HUES64 (cell line): ENCODE measurements around the gene MSX2.

Source experiments
- H3K27ac ChIP-seq: 2 replicates; pipeline ENCODE4 v1.7.0; 2013; ENCODE audit warnings: low read depth, low read length, inconsistent platforms
- H3K27me3 ChIP-seq: 2 replicates; pipeline ENCODE4 v1.6.1; 2013; ENCODE audit warnings: mild to moderate bottlenecking, low read length; ENCODE audit not compliant: insufficient read depth
- H3K36me3 ChIP-seq: 2 replicates; pipeline ENCODE4 v1.6.1; 2013; ENCODE audit warnings: mild to moderate bottlenecking, low read length; ENCODE audit not compliant: insufficient read depth
- H3K4me1 ChIP-seq: 2 replicates; pipeline ENCODE4 v1.6.1; 2013; ENCODE audit warnings: mild to moderate bottlenecking, low read length, moderate library complexity; ENCODE audit not compliant: insufficient read depth
- H3K4me3 ChIP-seq: 2 replicates; pipeline ENCODE4 v1.5.1; 2013; ENCODE audit warnings: mild to moderate bottlenecking, low read length, moderate library complexity
- H3K9ac ChIP-seq: 2 replicates; pipeline ENCODE4 v1.6.1; 2013; ENCODE audit warnings: mild to moderate bottlenecking, low read depth, low read length
- H3K9me3 ChIP-seq: 2 replicates; pipeline ENCODE4 v1.6.1; 2013; ENCODE audit warnings: low read depth, low read length; ENCODE audit not compliant: insufficient read depth
- WGBS: fragments of 150-250, 120-280 bp; methylation state at CpG from one replicate; pipeline ENCODE4 v1.1.7; 2013; ENCODE audit warnings: missing lambda C conversion rate; 5-methylcytosine and 5-hydroxymethylcytosine counted together

The MSX2 gene

DNA sequence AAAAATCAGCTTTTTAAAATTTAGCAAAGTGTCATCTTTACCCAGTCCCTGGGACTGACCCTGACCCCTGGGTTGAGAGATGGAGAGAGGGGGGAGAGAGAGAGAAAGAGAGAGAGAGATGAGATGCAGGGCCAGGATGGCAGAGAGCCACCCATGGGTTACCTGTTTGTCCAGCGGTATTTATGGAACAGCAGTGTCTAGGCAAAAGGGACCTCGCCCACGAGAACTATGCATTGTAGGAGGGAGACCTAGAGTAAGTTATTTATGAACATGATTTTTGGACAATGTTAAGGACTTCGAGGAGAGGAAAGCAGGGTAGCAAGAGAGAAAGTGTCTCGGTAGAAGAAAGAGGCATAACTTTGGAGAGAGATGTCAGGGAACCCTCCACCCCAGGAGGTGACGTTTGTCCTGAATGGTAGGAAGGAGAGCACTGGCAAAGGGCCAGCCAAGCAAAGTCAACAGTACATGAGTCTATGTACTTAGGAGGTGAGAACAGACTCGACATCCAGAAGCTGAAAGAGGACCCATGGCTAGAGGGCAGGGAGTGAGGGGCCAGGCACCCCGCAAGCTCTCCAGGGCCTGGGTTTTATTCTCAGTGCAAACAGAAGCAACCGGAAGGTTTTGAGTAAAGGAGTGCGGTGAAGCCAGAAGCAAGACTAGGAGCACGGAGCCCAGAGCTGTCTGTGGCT is 30.5 kb upstream of the MSX2 start:
- WGBS, result 61% methylated on average over 11 of the region's 11 CpGs
- peaks cover 33% of the 10 kb centered on the region for H3K4me1 ChIP-seq
- peaks cover 62% of the 10 kb centered on the region for H3K27me3 ChIP-seq
- H3K36me3 ChIP-seq, result no peaks in the 10 kb centered on the region
- no peaks in the 10 kb centered on the region for H3K9me3 ChIP-seq
- H3K9ac ChIP-seq, result no peak overlapping the region
- H3K4me3 ChIP-seq, result no peak overlapping the region; the same call in 1 of the 2 replicates
- H3K27ac ChIP-seq, result no peak overlapping the region

DNA sequence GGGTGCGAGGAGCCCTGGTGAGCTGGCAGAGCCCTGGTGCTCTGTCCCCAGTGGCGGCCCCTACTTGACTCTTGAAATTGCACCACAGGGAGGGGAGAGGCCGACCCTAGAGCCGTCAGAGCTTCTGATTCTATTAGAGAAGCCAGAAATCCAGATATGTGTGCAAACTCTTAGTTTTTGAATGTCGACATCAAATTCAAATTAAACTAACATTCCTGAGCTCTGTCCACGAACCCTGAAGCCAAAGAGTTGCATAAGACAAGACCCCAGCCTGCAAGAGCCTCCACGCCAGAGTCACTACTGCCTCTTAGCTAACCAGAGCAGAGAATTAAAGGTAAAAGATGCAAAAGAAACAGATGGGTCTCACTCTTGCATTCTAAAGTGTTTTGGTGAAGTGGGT is 29.8 kb upstream of the MSX2 start:
- Histone ChIP-seq H3K9ac (no peak overlapping the region), H3K9me3 (no peaks in the 10 kb centered on the region), H3K27me3 (peaks cover 54% of the 10 kb centered on the region), H3K4me1 (peaks cover 33% of the 10 kb centered on the region), H3K4me3 (no peak overlapping the region), H3K27ac (no peak overlapping the region), H3K36me3 (no peaks in the 10 kb centered on the region)
- 47% methylated on average over 7 of the region's 7 CpGs for WGBS

DNA sequence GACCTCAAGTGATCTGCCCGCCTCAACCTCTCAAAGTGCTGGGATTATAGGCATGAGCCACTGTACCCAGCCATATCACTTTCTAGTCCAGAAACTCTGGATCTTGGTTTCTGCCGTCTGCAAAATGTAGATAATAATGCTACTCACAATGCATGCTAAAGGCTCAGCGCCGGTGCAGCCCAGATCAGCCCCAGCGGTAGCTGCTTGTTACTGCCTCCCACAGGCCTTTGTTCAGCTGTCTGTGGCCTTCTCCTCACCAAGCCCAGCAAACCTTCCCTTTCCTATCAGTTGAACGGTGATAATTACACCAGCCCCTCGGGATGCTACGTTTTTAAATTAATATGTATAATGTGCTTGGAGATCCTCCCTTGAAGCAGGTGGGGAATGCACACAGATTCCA is 26.2 kb upstream of the MSX2 start:
- Histone ChIP-seq H3K4me1 (peaks cover 16% of the 10 kb centered on the region), H3K9ac (no peak overlapping the region), H3K36me3 (no peaks in the 10 kb centered on the region), H3K4me3 (no peak overlapping the region), H3K27ac (no peak overlapping the region), H3K27me3 (peaks cover 25% of the 10 kb centered on the region), H3K9me3 (no peaks in the 10 kb centered on the region)
- 84% methylated on average over 8 of the region's 8 CpGs for WGBS

DNA sequence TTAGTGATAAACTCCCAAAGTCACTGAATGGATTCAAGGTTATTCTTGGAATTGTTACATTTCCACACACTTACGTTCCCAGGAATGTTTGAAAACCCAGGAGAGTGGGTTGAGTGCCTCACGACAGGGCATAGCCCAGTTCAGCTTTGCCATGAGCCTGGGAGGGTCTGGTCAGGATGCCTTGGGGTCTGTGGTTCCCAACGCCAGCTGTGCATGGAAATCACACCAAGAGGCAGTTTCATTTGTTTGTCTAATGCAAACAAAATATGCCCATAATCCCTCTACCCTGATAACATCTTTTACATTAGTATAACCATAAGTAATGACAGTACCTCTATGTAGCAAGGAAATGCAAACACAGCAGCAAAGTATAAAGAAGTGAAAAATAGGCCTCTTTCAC is 25.3 kb upstream of the MSX2 start:
- WGBS, result 85% methylated on average over 3 of the region's 3 CpGs
- Histone ChIP-seq H3K4me1 (peaks cover 7% of the 10 kb centered on the region), H3K9ac (no peak overlapping the region), H3K27me3 (peaks cover 17% of the 10 kb centered on the region), H3K4me3 (no peak overlapping the region), H3K36me3 (no peaks in the 10 kb centered on the region), H3K27ac (no peak overlapping the region), H3K9me3 (no peaks in the 10 kb centered on the region)

DNA sequence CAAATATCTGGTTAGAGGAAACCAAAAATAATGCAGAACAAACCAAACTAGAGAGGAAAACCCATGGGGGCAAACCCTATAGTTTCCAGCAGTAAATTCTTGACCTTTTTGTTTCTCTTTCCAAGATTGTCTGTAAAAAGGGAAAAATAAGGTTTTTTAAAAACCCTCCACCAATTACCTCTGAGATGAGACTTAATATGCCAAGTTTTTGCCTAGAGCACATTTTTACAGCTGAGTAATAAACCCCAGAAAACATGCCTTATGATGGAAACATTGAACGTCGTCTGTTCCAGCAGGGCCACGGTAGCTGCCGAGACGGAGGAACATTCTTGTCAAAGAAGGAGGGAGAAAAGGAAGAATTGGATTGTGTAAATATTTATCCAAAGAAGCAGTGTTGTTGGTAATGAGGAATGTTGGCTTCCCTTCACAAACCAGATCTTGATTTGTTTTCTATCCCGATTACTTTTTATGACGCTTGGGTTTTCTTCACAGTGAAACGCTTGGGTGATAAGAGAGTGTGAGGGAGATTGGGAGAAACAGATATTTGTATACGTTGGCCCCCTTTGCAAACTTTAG is 17.3 kb upstream of the MSX2 start:
- no peak overlapping the region for H3K4me3 ChIP-seq
- no peaks in the 10 kb centered on the region; the same call in none of the 2 replicates for H3K27me3 ChIP-seq
- H3K9me3 ChIP-seq, result no peaks in the 10 kb centered on the region
- H3K36me3 ChIP-seq, result no peaks in the 10 kb centered on the region
- H3K9ac ChIP-seq, result no peak overlapping the region
- peaks cover 4% of the 10 kb centered on the region; the same call in 1 of the 2 replicates for H3K4me1 ChIP-seq
- 82% methylated on average over 9 of the region's 9 CpGs for WGBS
- no peak overlapping the region for H3K27ac ChIP-seq

DNA sequence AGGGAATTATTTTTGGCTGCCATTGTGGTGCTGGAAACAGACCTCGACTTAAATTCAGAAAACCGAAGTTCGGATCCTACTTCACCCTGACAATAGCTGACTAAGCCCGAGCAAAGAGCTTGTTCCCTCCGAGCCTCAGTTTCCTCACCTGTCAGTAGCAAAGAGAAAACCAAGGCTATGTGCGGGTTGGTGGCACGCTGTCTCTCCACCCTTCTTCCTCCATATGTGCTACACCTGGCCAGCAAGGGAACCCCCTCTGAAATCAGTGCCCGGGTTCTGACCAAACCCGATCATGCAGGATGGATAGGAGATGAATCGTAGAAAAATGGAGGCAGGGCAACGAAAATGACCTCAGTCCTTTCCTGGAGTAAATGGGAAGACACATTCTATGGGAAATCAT is 16.7 kb upstream of the MSX2 start:
- Histone ChIP-seq H3K4me1 (peaks cover 4% of the 10 kb centered on the region; the same call in 1 of the 2 replicates), H3K9me3 (no peaks in the 10 kb centered on the region), H3K27me3 (no peaks in the 10 kb centered on the region; the same call in none of the 2 replicates), H3K36me3 (no peaks in the 10 kb centered on the region), H3K27ac (no peak overlapping the region), H3K4me3 (no peak overlapping the region), H3K9ac (no peak overlapping the region)
- 91% methylated on average over 11 of the region's 11 CpGs for WGBS

DNA sequence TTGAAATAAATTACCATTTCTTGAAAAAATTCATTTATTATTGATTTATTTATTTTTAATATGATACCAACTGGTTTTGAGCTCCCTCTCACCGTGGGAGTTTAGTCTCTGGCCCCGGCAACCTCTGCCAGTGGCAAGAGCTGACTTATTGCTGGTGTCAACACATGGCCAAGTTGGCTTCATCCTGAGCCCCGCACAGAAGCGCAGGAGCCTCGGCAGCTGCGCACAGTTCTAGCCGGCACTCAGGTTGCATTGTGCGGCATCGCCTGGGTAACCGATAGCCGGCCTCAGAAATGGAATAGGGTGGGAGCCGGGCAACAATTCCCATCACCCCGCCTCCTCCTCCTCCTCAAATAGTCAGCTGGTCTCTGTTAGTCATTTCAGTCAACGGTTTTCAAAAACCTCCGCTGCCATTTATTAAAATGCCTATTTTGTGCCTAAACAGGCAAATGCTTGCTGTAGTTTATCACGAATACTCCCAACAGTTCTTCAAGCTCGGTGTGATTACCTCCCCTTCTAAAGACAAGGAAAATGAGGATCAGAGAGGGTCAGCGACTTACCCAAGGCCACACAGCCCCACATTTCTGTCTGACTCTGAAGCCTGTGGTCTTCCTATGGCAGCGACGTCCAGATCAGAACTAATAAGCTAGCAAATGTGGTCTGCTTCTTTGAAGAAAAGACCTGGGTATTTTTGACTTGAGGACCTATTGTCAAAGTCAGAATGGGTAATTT is 15.7 kb upstream of the MSX2 start:
- no peaks in the 10 kb centered on the region; the same call in none of the 2 replicates for H3K27me3 ChIP-seq
- H3K9ac ChIP-seq, result no peak overlapping the region
- 88% methylated on average over 20 of the region's 20 CpGs for WGBS
- no peak overlapping the region for H3K27ac ChIP-seq
- H3K36me3 ChIP-seq, result no peaks in the 10 kb centered on the region
- no peak overlapping the region for H3K4me3 ChIP-seq
- H3K9me3 ChIP-seq, result no peaks in the 10 kb centered on the region
- H3K4me1 ChIP-seq, result peaks cover 4% of the 10 kb centered on the region; the same call in 1 of the 2 replicates

DNA sequence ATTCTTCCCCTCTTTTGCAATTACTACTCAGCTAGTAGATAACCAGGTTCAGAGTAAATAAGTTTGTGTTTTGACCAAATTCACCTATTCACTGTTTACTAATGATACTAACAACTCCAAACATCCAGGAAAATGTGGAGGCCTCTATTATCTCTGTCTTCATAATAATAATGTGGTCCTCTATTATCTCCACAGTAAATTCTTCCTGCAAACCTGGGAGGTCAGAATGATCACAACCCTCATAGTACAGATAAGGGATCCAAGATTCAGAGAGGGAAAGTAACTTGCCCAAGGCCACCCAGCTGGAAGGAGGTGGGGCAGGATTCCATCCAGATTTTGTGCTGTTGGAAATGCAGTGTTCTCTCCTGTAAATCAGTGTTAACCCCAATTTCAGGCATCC is 9.6 kb upstream of the MSX2 start:
- H3K4me1 ChIP-seq, result peaks cover 21% of the 10 kb centered on the region
- H3K4me3 ChIP-seq, result no peak overlapping the region
- no peak overlapping the region for H3K27ac ChIP-seq
- no peak overlapping the region for H3K9ac ChIP-seq
- peaks cover 36% of the 10 kb centered on the region for H3K27me3 ChIP-seq
- H3K36me3 ChIP-seq, result no peaks in the 10 kb centered on the region
- no peaks in the 10 kb centered on the region for H3K9me3 ChIP-seq

DNA sequence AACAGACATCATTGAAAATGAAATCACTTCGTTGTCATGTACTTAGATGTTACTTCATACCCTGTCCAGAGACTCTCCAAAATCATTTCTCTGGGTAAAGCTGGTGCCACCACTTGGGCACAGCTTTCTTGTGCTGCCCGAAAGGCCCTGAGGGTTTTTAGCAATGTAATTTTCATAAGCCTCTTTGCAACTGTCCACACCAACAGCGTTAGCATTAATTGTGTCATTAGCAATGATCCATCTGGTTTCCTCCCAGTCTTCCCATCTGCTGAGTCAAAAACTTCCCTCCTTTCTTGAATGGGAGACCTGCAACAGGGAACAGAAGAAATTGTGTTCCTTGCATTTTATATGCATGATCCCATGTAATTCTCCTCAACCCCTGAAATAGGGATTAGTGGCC is 8.6 kb upstream of the MSX2 start:
- Histone ChIP-seq H3K4me3 (no peak overlapping the region), H3K9ac (no peak overlapping the region), H3K27me3 (peaks cover 46% of the 10 kb centered on the region), H3K9me3 (no peaks in the 10 kb centered on the region), H3K4me1 (peaks cover 23% of the 10 kb centered on the region), H3K36me3 (no peaks in the 10 kb centered on the region), H3K27ac (no peak overlapping the region)
- WGBS, result 91% methylated on average over 3 of the region's 3 CpGs

DNA sequence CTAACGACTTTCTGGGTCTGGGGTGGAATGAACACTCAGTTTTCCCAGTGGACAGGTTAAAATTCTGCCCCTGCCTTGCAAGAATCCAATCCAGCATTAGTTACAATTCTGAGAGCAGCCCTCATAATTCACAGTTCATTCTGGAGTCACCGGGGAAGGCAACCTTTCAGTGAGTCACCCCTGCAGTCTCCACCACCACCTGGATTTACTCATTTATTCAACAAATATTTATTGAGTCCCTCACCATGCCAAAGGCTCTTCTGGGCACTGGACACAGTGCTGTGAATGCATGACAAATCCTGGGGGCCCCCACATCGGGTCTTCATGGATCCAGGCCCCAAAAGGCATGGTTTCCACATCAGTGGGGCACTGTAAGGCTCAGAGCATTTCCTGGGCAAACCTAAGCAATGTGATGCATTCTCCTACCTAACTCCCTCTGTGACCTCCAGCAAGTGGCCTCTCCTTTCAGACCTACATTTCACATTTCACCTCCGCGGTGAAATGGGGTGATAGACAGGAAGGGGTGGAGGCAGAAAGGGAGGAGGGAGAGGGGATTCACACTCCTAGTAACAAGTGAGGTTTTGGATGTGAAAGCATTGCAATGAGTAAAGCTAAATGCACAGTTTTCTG is 6.4 kb upstream of the MSX2 start:
- 38% methylated on average over 5 of the region's 5 CpGs for WGBS
- Histone ChIP-seq H3K4me1 (peaks cover 38% of the 10 kb centered on the region), H3K27me3 (peaks cover 66% of the 10 kb centered on the region)

More for the DNA sequence above, 6.4 kb upstream of the MSX2 start:
- Histone ChIP-seq H3K27ac (no peak overlapping the region), H3K9ac (no peak overlapping the region), H3K4me3 (no peak overlapping the region), H3K36me3 (no peaks in the 10 kb centered on the region), H3K9me3 (no peaks in the 10 kb centered on the region)
